Vagina (tissue), 2 donors: Measurements from ENCODE around the gene GRSF1. TPM values are rescaled to one million over a fixed set of nuclear protein-coding genes. Genes with fewer than 3 reads are reported as not detected.

ENCODE experiments used
- DNase-seq, 2 donors: peaks; one replicate each; pipeline ENCODE4 v3.0.0-alpha.2; 2017; ENCODE audit errors: extremely low spot score in 2 of 2
- H3K27ac ChIP-seq: fragments of 200-600 bp; sonication (generic); one replicate; pipeline ENCODE4 v1.5.1; 2019
- H3K27me3 ChIP-seq: fragments of 200-600 bp; sonication (generic); one replicate; pipeline ENCODE4 v1.5.1; 2019
- H3K36me3 ChIP-seq, 2 donors: fragments of 200-600 bp; sonication (generic); one replicate each; pipeline ENCODE4 v1.5.1; 2017 to 2019
- H3K4me1 ChIP-seq: fragments of 200-600 bp; sonication (generic); one replicate; pipeline ENCODE4 v1.5.1; 2019
- H3K4me3 ChIP-seq, 2 donors: fragments of 200-600 bp; sonication (generic); 1 replicate in 1 of 2; 2 replicates in 1 of 2; pipeline ENCODE4 v1.5.1; 2016 to 2019
- H3K9me3 ChIP-seq: fragments of 200-600 bp; sonication (generic); one replicate; pipeline ENCODE4 v1.5.1; 2019
- CTCF ChIP-seq, 3 experiments: fragments of 450-650 bp in 2 of 3; fragments of 200-600 bp in 1 of 3; sonication (generic) in 1 of 3; IDR thresholded peaks; one replicate each; pipeline ENCODE4 v1.5.1; 2017 to 2019; ENCODE audit warnings: antibody characterized with exemption in 3 of 3, mild to moderate bottlenecking in 2 of 3, moderate library complexity in 2 of 3
- POLR2A ChIP-seq, 2 donors: fragments of 450-650 bp; IDR thresholded peaks; one replicate each; pipeline ENCODE4 v1.6.1; 2017; ENCODE audit warnings: antibody characterized with exemption in 2 of 2, mild to moderate bottlenecking in 2 of 2, moderate library complexity in 2 of 2
- POLR2AphosphoS5 ChIP-seq, 2 donors: sonication (generic); formaldehyde crosslinking; IDR thresholded peaks; one replicate each; pipeline ENCODE4 v1.9.0; 2017; ENCODE audit warnings: antibody characterized with exemption in 2 of 2, mild to moderate bottlenecking in 2 of 2, low read depth in 1 of 2; ENCODE audit not compliant: insufficient read depth in 1 of 2
- intact Hi-C: fragments of 100-400 bp; cut with DNase I; formaldehyde crosslinking; loops from one replicate; pipeline ENCODE4 v1.15.1; 2023
- small RNA-seq: library from RNA; depleted of rRNA; stranded (forward); fragments of <200 nt; gene quantifications from one replicate; pipeline ENCODE3, GENCODE V24; 2016
- total RNA-seq: library from RNA; depleted of rRNA; stranded (reverse); fragments of >200 nt; gene quantifications from one replicate; pipeline ENCODE4 v1.2.3, GENCODE V29; 2016

GRSF1 gene
- total RNA-seq, 1 donor from 2014 or later = 35.1 TPM

GRCh38 chr4:70768301-70768948 is 71.3 kb downstream of the GRSF1 start:
- no peak overlapping the region for H3K27ac ChIP-seq
- intact Hi-C loops = no loop called here
- H3K4me3 ChIP-seq = no peak overlapping the region
- no peaks in the 10 kb centered on the region for H3K27me3 ChIP-seq
- H3K36me3 ChIP-seq = peaks cover 0 to 70% of the 10 kb centered on the region in 2 donors
- no peak for DNase-seq
- TF ChIP-seq POLR2A (IDR thresholded peaks at IDR 0.05) (no peak), CTCF (IDR thresholded peaks at IDR 0.05) (no peak), POLR2AphosphoS5 (IDR thresholded peaks at IDR 0.05; ENCODE audit: insufficient read depth in 1 of 2, low read depth in 1 of 2) (no peak)
- no peaks in the 10 kb centered on the region for H3K9me3 ChIP-seq
- H3K4me1 ChIP-seq = no peaks in the 10 kb centered on the region

Small RNA genes lying within 50 kb of the gene (small RNA-seq; reads per million reads assigned to genes)
- not detected for gene RF00026
- not detected for gene RNU6-891P

Other genes starting within 250 kb of the GRSF1 start
- gene AMBN, start 247.6 kb downstream of the GRSF1 start, total RNA-seq = not detected
- not detected for gene ENAM, start 211.1 kb downstream of the GRSF1 start, total RNA-seq
- 2.7 TPM for gene JCHAIN, start 173.4 kb downstream of the GRSF1 start, total RNA-seq
- 15.7 TPM for gene UTP3, start 151.4 kb downstream of the GRSF1 start, total RNA-seq
- gene RUFY3, start 117.9 kb downstream of the GRSF1 start, total RNA-seq = 71.2 TPM
- gene MOB1B, start 62.5 kb upstream of the GRSF1 start, total RNA-seq = 13.0 TPM
- gene DCK, start 153.8 kb upstream of the GRSF1 start, total RNA-seq = 10.3 TPM